H9 (cell line): ENCODE data around the gene DNAJC21. TPM values are rescaled to one million over a fixed set of nuclear protein-coding genes. Genes with fewer than 3 reads are reported as not detected.
A peak's percentile ranks its signal among the peaks of the same experiment; 100 is the strongest.

Experiments used
- DNase-seq: peaks from one replicate; pipeline ENCODE4 v3.0.0-alpha.2; 2017
- H2AFZ ChIP-seq: one replicate; pipeline ENCODE4 v1.6.1; 2013; ENCODE audit warnings: mild to moderate bottlenecking, low read length, control low read depth, moderate library complexity
- H2AK5ac ChIP-seq: 2 replicates; pipeline ENCODE4 v1.6.1; 2013; ENCODE audit warnings: low read length, control low read depth, mixed read lengths; ENCODE audit not compliant: insufficient read length
- H2BK120ac ChIP-seq: one replicate; pipeline ENCODE4 v1.6.1; 2013; ENCODE audit warnings: low read depth, mild to moderate bottlenecking, low read length, control low read depth, inconsistent platforms; ENCODE audit not compliant: poor library complexity, severe bottlenecking
- H2BK12ac ChIP-seq: 2 replicates; pipeline ENCODE4 v1.6.1; 2013; ENCODE audit warnings: low read length, control low read depth, mixed read lengths, low read depth; ENCODE audit not compliant: insufficient read length
- H2BK15ac ChIP-seq: 2 replicates; pipeline ENCODE4 v1.6.1; 2013; ENCODE audit warnings: low read depth, low read length, control low read depth
- H2BK20ac ChIP-seq: one replicate; pipeline ENCODE4 v1.6.1; 2013; ENCODE audit warnings: low read depth, mild to moderate bottlenecking, low read length, control low read depth, inconsistent platforms; ENCODE audit not compliant: poor library complexity, severe bottlenecking
- H2BK5ac ChIP-seq: 2 replicates; pipeline ENCODE4 v1.6.1; 2013; ENCODE audit warnings: low read length, control low read depth, mixed read lengths; ENCODE audit not compliant: insufficient read length
- H3K14ac ChIP-seq: 2 replicates; pipeline ENCODE4 v1.6.1; 2013; ENCODE audit warnings: low read length, control low read depth; ENCODE audit not compliant: insufficient read depth
- H3K18ac ChIP-seq: 2 replicates; pipeline ENCODE4 v1.6.1; 2013; ENCODE audit warnings: low read depth, mild to moderate bottlenecking, mixed read lengths, low read length, control low read depth; ENCODE audit not compliant: insufficient read length
- H3K23ac ChIP-seq: 2 replicates; pipeline ENCODE4 v1.6.1; 2013; ENCODE audit warnings: low read length, control low read depth, mixed read lengths, low read depth; ENCODE audit not compliant: insufficient read length
- H3K23me2 ChIP-seq: 2 replicates; pipeline ENCODE4 v1.6.1; 2013; ENCODE audit warnings: low read depth, mild to moderate bottlenecking, mixed read lengths, low read length, control low read depth; ENCODE audit not compliant: insufficient read length, poor library complexity, severe bottlenecking
- H3K27ac ChIP-seq: 2 replicates; pipeline ENCODE4 v1.5.1; 2013; ENCODE audit warnings: low read length, control low read depth, mixed read lengths, low read depth; ENCODE audit not compliant: insufficient read length
- H3K27me3 ChIP-seq: 2 replicates; pipeline ENCODE4 v1.6.1; 2013; ENCODE audit warnings: low read length, control low read depth, inconsistent platforms; ENCODE audit not compliant: insufficient read depth
- H3K4ac ChIP-seq: 2 replicates; pipeline ENCODE4 v1.6.1; 2013; ENCODE audit warnings: low read depth, mild to moderate bottlenecking, control low read depth, inconsistent platforms, low read length, moderate library complexity
- H3K4me1 ChIP-seq: 2 replicates; pipeline ENCODE4 v1.6.1; 2013; ENCODE audit warnings: low read length, control low read depth, inconsistent platforms; ENCODE audit not compliant: insufficient read depth
- H3K4me2 ChIP-seq: 2 replicates; pipeline ENCODE4 v1.6.1; 2013; ENCODE audit warnings: low read length, control low read depth, mixed read lengths; ENCODE audit not compliant: insufficient read length, insufficient read depth
- H3K56ac ChIP-seq: 2 replicates; pipeline ENCODE4 v1.6.1; 2013; ENCODE audit warnings: low read depth, mild to moderate bottlenecking, mixed read lengths, low read length, control low read depth; ENCODE audit not compliant: insufficient read length
- H3K79me1 ChIP-seq: 2 replicates; pipeline ENCODE4 v1.6.1; 2013; ENCODE audit warnings: low read depth, mild to moderate bottlenecking, moderate library complexity, low read length, control low read depth, inconsistent platforms; ENCODE audit not compliant: insufficient read depth, poor library complexity, severe bottlenecking
- H3K79me2 ChIP-seq: 2 replicates; pipeline ENCODE4 v1.6.1; 2013; ENCODE audit warnings: low read length, control low read depth, inconsistent platforms; ENCODE audit not compliant: insufficient read depth
- H3K9ac ChIP-seq: 2 replicates; pipeline ENCODE4 v1.6.1; 2013; ENCODE audit warnings: low read length, control low read depth, mixed read lengths; ENCODE audit not compliant: insufficient read length; ENCODE audit errors: extremely low read depth
- H3K9me3 ChIP-seq: one replicate; pipeline ENCODE4 v1.6.1; 2013; ENCODE audit warnings: low read depth, low read length, inconsistent platforms; ENCODE audit not compliant: control insufficient read depth
- H3T11ph ChIP-seq: one replicate; pipeline ENCODE4 v1.6.1; 2013; ENCODE audit warnings: mild to moderate bottlenecking, low read length, control low read depth, inconsistent platforms
- H4K20me1 ChIP-seq: one replicate; pipeline ENCODE4 v1.6.1; 2013; ENCODE audit not compliant: control insufficient read depth, insufficient read length, insufficient read depth
- H4K5ac ChIP-seq: 2 replicates; pipeline ENCODE4 v1.6.1; 2013; ENCODE audit warnings: low read depth, mild to moderate bottlenecking, mixed read lengths, low read length, control low read depth; ENCODE audit not compliant: insufficient read length
- H4K8ac ChIP-seq: replicated peaks from 2 replicates; pipeline ENCODE4 v1.6.1; 2013; ENCODE audit warnings: low read length, control low read depth, mixed read lengths, low read depth; ENCODE audit not compliant: insufficient read length
- H4K91ac ChIP-seq: 2 replicates; pipeline ENCODE4 v1.6.1; 2013; ENCODE audit warnings: low read depth, mild to moderate bottlenecking, moderate library complexity, mixed read lengths, low read length, control low read depth; ENCODE audit not compliant: insufficient read length
- H3K27ac Mint-ChIP-seq, 3 experiments: 2 replicates in 2 of 3; 3 replicates in 1 of 3; pipeline ENCODE4 v1.8.0; 2020 to 2021; ENCODE audit warnings: mixed read lengths in 3 of 3, mild to moderate bottlenecking in 1 of 3, moderate library complexity in 1 of 3
- H3K27me3 Mint-ChIP-seq: 2 replicates; pipeline ENCODE4 v1.8.0; 2021; ENCODE audit warnings: low read depth, mild to moderate bottlenecking, moderate library complexity, mixed read lengths
- H3K36me3 Mint-ChIP-seq, 3 experiments: 2 replicates in 2 of 3; 3 replicates in 1 of 3; pipeline ENCODE4 v1.8.0; 2020 to 2021; ENCODE audit warnings: low read depth in 3 of 3, mixed read lengths in 3 of 3; ENCODE audit not compliant: insufficient read depth in 1 of 3
- H3K4me1 Mint-ChIP-seq, 2 experiments: 2 replicates each; pipeline ENCODE4 v1.8.0; 2020; ENCODE audit warnings: mixed read lengths in 2 of 2
- H3K4me3 Mint-ChIP-seq, 2 experiments: 2 replicates in 1 of 2; 3 replicates in 1 of 2; pipeline ENCODE4 v1.8.0; 2020 to 2021; ENCODE audit warnings: mild to moderate bottlenecking in 2 of 2, mixed read lengths in 2 of 2, moderate library complexity in 1 of 2
- H3K9me3 Mint-ChIP-seq, 2 experiments: 2 replicates in 1 of 2; 3 replicates in 1 of 2; pipeline ENCODE4 v1.8.0; 2020; ENCODE audit warnings: mild to moderate bottlenecking in 2 of 2, mixed read lengths in 2 of 2, moderate library complexity in 1 of 2
- CTCF ChIP-seq: fragments of 200-600 bp; sonication (generic); conservative IDR thresholded peaks from 3 replicates; pipeline ENCODE4 v1.8.0; 2021; ENCODE audit warnings: antibody characterized with exemption, mild to moderate bottlenecking
- WGBS: extraction: QIAGEN DNeasy Blood & Tissue Kit; methylation state at CpG from one replicate; pipeline ENCODE4 v1.1.7; 2013; ENCODE audit warnings: missing lambda C conversion rate, low lambda C conversion rate, mixed read lengths; ENCODE audit not compliant: insufficient read length; ENCODE audit errors: extremely low coverage; 5-methylcytosine and 5-hydroxymethylcytosine counted together
- total RNA-seq: library from RNA; stranded (reverse); gene quantifications from 2 replicates; pipeline ENCODE4 v1.2.1, GENCODE V29; 2021

DNAJC21 gene
- total RNA-seq, 1 experiment from 2014 or later = 50.4 TPM

GRCh38 chr5:34944044-34944443 lies 14.7 kb downstream of the DNAJC21 start:
- no peak overlapping the region; a peak in 1 of 7 replicates for H3K27ac Mint-ChIP-seq
- H3T11ph ChIP-seq = no peak overlapping the region
- H3K27me3 ChIP-seq = no peaks in the 10 kb centered on the region
- H2AFZ ChIP-seq = no peak overlapping the region
- no peak overlapping the region for H2BK12ac ChIP-seq
- no peak overlapping the region for H3K56ac ChIP-seq
- H3K27ac ChIP-seq = no peak overlapping the region
- no peak overlapping the region for H4K91ac ChIP-seq
- H2BK20ac ChIP-seq = no peak overlapping the region
- no peak overlapping the region for H3K23ac ChIP-seq
- no peak overlapping the region for H3K4ac ChIP-seq
- H2BK15ac ChIP-seq = no peak overlapping the region
- H3K4me1 Mint-ChIP-seq = no peaks in the 10 kb centered on the region
- no peaks in the 10 kb centered on the region for H4K20me1 ChIP-seq
- DNase-seq = no peak
- no peak overlapping the region for H4K5ac ChIP-seq
- no peak overlapping the region for H3K9ac ChIP-seq
- H3K14ac ChIP-seq = no peak overlapping the region
- peaks cover 8 to 73% (median 66%) of the 10 kb centered on the region in 3 experiments; a peak in 6 of 7 replicates for H3K36me3 Mint-ChIP-seq
- peaks cover 3% of the 10 kb centered on the region for H3K23me2 ChIP-seq
- no peak overlapping the region for H3K4me3 Mint-ChIP-seq
- H3K18ac ChIP-seq = no peak overlapping the region
- H3K79me1 ChIP-seq = no peaks in the 10 kb centered on the region
- no peak overlapping the region for H4K8ac ChIP-seq
- H2BK5ac ChIP-seq = peak overlapping the region; percentile 64
- no CpG with 5 or more reads among the region's 2 CpGs for WGBS
- H3K4me2 ChIP-seq = no peak overlapping the region
- H2AK5ac ChIP-seq = no peak overlapping the region
- no peaks in the 10 kb centered on the region for H3K4me1 ChIP-seq
- no peak for TF ChIP-seq CTCF
- H3K27me3 Mint-ChIP-seq = no peaks in the 10 kb centered on the region
- no peaks in the 10 kb centered on the region for H3K79me2 ChIP-seq
- H3K9me3 ChIP-seq = no peaks in the 10 kb centered on the region
- H2BK120ac ChIP-seq = no peak overlapping the region
- no peaks in the 10 kb centered on the region for H3K9me3 Mint-ChIP-seq
